H1 (cell line): ENCODE measurements around the gene TSC2. TPM values are rescaled to one million over a fixed set of nuclear protein-coding genes. Genes with fewer than 3 reads are reported as not detected.

Source experiments
- FOSL1 ChIP-seq: IDR thresholded peaks from 2 replicates; pipeline ENCODE4 v1.6.1; 2011; ENCODE audit warnings: mild to moderate bottlenecking, low read depth, low read length, moderate library complexity; ENCODE audit not compliant: insufficient read depth
- GABPA ChIP-seq: IDR thresholded peaks from 2 replicates; pipeline ENCODE4 v1.6.1; 2011; ENCODE audit warnings: mild to moderate bottlenecking, low read length, moderate library complexity, borderline replicate concordance; ENCODE audit not compliant: insufficient read depth
- polyA plus RNA-seq, 7 experiments: library from polyadenylated mRNA; depleted of rRNA in 3 of 7; stranded (reverse) in 5 of 7; unstranded in 2 of 7; fragments of >200 nt in 5 of 7; fragments of 200-250 nt in 2 of 7; gene quantifications; 1 replicate in 5 of 7; 2 replicates in 1 of 7; 4 replicates in 1 of 7; pipeline versions ENCODE4 v1.2.1 to v1.2.3, GENCODE V29; 2011 to 2013; ENCODE audit warnings: missing spikeins in 2 of 7, mixed read lengths in 2 of 7
- total RNA-seq: library from RNA; stranded (reverse); fragmentation: NEBNext Ultra II Directional; extraction: Animal tissue kit (Norgen Biotek cat#: 25700); gene quantifications from 2 replicates; pipeline ENCODE4 v1.2.1, GENCODE V29; 2021

TSC2 gene
- total and polyA plus RNA-seq, 2 of the 8 experiments (the other 6 are each of a cell fraction or from before 2014, with no cell fraction given) = 65.9 to 96.6 TPM

DNA sequence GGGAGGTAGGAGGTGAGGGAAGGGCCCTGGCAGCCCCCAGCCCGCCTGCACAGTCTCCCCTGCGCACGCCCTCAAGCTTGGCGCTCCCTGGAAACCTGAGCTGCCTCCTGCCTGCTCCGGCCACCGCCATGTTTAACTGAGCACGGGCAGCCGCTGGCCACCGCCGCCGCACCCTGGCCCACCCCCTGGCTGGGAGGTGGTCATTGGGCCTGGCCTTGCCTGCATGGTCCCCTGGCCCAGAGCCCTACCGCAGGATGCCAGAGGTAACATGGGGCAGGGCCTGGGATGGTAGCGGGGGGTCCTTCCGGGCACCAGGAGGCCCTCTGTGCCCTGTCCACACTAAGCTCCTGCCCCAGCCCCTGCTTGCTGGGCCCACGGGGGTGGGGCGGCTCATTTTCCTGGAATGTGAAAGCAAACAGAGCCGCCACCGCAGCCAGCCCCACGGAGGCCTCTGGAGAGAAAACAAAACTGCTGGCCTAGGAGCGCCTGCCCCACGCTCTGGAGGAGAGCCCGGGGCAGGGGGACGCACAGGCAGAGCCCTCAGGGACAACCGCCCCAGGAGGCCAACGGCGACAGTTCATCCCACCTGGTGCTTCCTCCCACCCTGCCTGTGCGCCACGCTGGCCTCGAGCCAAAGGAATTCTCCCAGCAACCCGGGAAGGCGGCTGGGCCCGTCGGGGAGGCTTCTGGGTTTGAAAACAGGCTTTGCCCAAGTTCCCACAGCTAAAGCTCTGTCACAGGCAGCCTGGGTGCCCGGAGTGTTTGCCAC is 12.2 kb upstream of the TSC2 start (continued):
- no peak for TF ChIP-seq FOSL1
- TF ChIP-seq GABPA = no peak
